Measurements from ENCODE around the gene DHX29.

DNA sequence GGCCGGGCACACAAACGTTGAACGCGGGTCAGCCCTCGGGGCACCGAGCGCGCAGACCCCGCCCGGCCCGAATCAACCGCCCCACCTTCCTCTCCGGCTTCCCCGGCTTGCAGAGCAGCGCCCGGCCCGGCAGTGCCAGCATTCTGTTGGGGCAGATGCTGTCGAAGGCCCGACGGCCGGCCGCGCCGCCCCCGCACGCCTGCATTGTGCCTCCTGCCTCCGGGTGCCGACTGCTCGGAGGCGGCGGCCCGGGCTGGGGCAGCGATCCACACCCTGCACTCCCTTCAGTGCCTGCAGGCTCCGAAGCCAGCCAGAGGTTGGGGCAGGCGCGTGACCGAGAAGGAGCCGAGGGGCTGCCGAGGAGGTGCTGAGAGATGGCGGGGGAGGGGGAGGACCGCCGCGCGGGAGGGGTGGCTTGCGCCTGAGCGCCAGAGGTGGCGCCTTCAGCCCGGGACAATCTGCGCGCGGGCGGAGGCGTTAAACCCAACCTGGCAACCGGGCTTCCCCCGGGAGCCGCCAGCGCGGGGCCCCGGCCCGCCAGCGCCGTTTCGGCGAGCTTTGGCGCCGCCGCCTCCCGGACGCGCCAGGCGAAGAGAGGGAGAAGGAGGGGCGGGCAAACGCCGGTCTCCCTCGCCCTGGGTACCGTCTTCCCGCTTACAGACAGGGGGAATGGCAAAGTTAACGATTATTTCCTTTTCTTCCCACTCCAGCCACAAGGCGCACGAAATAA lies 80.4 kb downstream of the DHX29 start, which contains the start of gene MCIDAS:
- TF ChIP-seq, protein P1, sequence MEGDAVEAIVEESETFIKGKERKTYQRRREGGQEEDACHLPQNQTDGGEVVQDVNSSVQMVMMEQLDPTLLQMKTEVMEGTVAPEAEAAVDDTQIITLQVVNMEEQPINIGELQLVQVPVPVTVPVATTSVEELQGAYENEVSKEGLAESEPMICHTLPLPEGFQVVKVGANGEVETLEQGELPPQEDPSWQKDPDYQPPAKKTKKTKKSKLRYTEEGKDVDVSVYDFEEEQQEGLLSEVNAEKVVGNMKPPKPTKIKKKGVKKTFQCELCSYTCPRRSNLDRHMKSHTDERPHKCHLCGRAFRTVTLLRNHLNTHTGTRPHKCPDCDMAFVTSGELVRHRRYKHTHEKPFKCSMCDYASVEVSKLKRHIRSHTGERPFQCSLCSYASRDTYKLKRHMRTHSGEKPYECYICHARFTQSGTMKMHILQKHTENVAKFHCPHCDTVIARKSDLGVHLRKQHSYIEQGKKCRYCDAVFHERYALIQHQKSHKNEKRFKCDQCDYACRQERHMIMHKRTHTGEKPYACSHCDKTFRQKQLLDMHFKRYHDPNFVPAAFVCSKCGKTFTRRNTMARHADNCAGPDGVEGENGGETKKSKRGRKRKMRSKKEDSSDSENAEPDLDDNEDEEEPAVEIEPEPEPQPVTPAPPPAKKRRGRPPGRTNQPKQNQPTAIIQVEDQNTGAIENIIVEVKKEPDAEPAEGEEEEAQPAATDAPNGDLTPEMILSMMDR (IDR thresholded peaks at IDR 0.05) = no peak
- no peak for TF ChIP-seq POLR2A (IDR thresholded peaks at IDR 0.05)
- no peak for TF ChIP-seq POLR2AphosphoS5 (IDR thresholded peaks at IDR 0.05)

Measured in suprapubic skin (tissue), 4 donors.